ENCODE measurements around the gene TNFRSF4.

DNA sequence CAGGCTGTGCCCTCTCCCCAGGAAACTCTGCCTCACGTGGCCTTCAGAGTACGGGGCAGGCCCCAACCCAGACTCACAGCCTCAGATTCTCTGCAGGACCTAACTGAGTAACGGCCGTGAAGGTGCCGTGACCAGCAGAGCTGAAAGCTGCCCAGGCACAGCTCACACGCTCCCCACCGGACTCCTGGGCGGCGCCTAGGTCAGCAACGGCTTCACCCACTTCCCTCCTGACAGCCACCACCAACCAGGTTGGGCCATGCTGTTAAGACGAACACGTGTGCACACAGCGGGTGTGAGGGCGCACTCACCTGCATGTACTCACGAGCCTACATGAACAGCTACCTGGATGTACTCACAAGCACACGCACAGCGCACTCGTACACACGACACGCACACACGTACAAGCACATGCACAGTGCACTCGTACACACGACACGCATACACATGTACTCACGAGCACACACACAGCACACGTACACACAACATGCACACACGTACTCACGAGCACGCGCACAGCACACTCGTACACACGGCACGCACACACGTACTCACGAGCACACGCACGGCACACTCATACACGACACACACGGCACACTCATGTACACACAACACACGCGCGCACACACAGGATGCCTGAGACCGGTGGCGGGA is 8.7 kb upstream of the TNFRSF4 start:
- no peak for TF ChIP-seq GABPA (IDR thresholded peaks at IDR 0.05; ENCODE audit: low read depth)
- TF ChIP-seq, protein P1, sequence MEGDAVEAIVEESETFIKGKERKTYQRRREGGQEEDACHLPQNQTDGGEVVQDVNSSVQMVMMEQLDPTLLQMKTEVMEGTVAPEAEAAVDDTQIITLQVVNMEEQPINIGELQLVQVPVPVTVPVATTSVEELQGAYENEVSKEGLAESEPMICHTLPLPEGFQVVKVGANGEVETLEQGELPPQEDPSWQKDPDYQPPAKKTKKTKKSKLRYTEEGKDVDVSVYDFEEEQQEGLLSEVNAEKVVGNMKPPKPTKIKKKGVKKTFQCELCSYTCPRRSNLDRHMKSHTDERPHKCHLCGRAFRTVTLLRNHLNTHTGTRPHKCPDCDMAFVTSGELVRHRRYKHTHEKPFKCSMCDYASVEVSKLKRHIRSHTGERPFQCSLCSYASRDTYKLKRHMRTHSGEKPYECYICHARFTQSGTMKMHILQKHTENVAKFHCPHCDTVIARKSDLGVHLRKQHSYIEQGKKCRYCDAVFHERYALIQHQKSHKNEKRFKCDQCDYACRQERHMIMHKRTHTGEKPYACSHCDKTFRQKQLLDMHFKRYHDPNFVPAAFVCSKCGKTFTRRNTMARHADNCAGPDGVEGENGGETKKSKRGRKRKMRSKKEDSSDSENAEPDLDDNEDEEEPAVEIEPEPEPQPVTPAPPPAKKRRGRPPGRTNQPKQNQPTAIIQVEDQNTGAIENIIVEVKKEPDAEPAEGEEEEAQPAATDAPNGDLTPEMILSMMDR (IDR thresholded peaks at IDR 0.05 in 2 of 3, conservative IDR thresholded peaks at IDR 0.05 in 1 of 3; ENCODE audit: control insufficient read depth in 2 of 3, extremely low read depth in 1 of 3, insufficient read depth in 1 of 3, low read depth in 3 of 3, low read length in 3 of 3), result no peak
- TF ChIP-seq, protein P2, sequence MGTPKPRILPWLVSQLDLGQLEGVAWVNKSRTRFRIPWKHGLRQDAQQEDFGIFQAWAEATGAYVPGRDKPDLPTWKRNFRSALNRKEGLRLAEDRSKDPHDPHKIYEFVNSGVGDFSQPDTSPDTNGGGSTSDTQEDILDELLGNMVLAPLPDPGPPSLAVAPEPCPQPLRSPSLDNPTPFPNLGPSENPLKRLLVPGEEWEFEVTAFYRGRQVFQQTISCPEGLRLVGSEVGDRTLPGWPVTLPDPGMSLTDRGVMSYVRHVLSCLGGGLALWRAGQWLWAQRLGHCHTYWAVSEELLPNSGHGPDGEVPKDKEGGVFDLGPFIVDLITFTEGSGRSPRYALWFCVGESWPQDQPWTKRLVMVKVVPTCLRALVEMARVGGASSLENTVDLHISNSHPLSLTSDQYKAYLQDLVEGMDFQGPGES (IDR thresholded peaks at IDR 0.05), result no peak
